HG02970 (cell line): ENCODE results near the gene PALS1.
"Not testable (repeated sequence)": the region's sequence is repeated elsewhere in the genome, so short reads cannot be mapped to it uniquely, and the experiment has no call there.

ENCODE experiments used
- ATAC-seq: cut with Tn5 transposase; IDR thresholded peaks from one replicate; pipeline ENCODE4 v1.9.1; 2021; ENCODE audit warnings: mild to moderate bottlenecking, moderate library complexity, moderate number of reproducible peaks; ENCODE audit not compliant: unreplicated experiment, low FRiP score

Gene PALS1

GRCh38 chr14:67253076-67253635 lies 11.9 kb downstream of the PALS1 start:
- no peak for ATAC-seq

- ATAC-seq: no peak
Measured at GRCh38 chr14:67257906-67258305, 16.7 kb downstream of the PALS1 start.

- no peak for ATAC-seq
Measured at GRCh38 chr14:67260965-67261364, 19.7 kb downstream of the PALS1 start.

GRCh38 chr14:67263499-67264149 lies 22.4 kb downstream of the PALS1 start:
- no peak for ATAC-seq

- no peak for ATAC-seq
Measured at GRCh38 chr14:67265131-67265530, 23.9 kb downstream of the PALS1 start.

GRCh38 chr14:67267576-67268328 lies 26.5 kb downstream of the PALS1 start:
- ATAC-seq: no peak

GRCh38 chr14:67268426-67269150 lies 27.4 kb downstream of the PALS1 start:
- ATAC-seq: no peak

GRCh38 chr14:67269298-67270060 lies 28.2 kb downstream of the PALS1 start:
- no peak for ATAC-seq

- no peak for ATAC-seq
Measured at GRCh38 chr14:67270145-67270753, 29.0 kb downstream of the PALS1 start.

- ATAC-seq: no peak
Measured at GRCh38 chr14:67270933-67271332, 29.7 kb downstream of the PALS1 start.

- not testable (repeated sequence) for ATAC-seq
Measured at GRCh38 chr14:67273281-67273680, 32.0 kb downstream of the PALS1 start.

- no peak for ATAC-seq
Measured at GRCh38 chr14:67276131-67276530, 34.9 kb downstream of the PALS1 start.

- ATAC-seq: no peak
Measured at GRCh38 chr14:67280506-67280905, 39.3 kb downstream of the PALS1 start.

- ATAC-seq: no peak
Measured at GRCh38 chr14:67285876-67286452, 44.7 kb downstream of the PALS1 start.
